Measurements from ENCODE around the gene TFPI2.

Gene TFPI2

DNA sequence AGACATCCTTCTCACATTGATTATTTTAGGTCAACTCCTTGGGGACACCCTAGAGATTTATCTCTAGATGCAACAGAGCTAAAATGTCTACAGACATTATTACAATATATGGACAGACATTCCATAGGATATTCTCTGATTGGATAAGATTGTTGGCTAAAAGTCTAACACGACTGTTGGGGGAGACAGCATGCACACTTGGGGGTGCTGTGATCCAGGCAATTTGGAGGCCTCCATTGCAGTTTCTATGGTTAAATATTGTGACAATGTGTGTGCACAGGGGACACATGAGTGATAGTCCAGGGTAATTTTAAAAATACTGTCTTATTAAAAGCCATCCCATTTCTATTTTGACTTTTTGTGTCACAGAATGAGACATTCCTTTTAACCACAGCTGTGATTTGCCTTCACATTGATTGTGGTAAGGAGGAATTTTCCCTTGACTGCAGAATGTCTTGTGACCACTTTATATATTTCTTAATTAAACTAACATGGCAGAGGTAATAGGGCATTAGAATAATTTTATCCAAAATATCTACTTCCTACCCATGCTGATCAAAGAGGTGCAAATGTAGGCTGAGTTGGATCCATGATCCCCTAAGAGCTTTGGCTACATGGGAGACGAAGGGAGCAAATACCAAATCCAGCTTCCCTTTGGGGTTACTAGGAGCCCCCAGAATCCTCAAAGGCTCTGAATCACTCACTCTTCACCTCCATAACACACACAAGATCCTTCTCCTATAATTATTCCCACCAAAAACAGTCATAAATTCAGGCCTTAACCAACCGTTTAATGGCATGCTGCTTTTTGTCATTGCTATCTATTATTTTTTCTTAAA lies 7.3 kb downstream of the TFPI2 start:
- H3K4me3 ChIP-seq (ENCODE audit: low read length): no peak overlapping the region
- peak; percentile 12 for DNase-seq (ENCODE audit: low read depth)
- TF ChIP-seq, protein P1, sequence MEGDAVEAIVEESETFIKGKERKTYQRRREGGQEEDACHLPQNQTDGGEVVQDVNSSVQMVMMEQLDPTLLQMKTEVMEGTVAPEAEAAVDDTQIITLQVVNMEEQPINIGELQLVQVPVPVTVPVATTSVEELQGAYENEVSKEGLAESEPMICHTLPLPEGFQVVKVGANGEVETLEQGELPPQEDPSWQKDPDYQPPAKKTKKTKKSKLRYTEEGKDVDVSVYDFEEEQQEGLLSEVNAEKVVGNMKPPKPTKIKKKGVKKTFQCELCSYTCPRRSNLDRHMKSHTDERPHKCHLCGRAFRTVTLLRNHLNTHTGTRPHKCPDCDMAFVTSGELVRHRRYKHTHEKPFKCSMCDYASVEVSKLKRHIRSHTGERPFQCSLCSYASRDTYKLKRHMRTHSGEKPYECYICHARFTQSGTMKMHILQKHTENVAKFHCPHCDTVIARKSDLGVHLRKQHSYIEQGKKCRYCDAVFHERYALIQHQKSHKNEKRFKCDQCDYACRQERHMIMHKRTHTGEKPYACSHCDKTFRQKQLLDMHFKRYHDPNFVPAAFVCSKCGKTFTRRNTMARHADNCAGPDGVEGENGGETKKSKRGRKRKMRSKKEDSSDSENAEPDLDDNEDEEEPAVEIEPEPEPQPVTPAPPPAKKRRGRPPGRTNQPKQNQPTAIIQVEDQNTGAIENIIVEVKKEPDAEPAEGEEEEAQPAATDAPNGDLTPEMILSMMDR (conservative IDR thresholded peaks at IDR 0.05; ENCODE audit: low read length): no peak

DNA sequence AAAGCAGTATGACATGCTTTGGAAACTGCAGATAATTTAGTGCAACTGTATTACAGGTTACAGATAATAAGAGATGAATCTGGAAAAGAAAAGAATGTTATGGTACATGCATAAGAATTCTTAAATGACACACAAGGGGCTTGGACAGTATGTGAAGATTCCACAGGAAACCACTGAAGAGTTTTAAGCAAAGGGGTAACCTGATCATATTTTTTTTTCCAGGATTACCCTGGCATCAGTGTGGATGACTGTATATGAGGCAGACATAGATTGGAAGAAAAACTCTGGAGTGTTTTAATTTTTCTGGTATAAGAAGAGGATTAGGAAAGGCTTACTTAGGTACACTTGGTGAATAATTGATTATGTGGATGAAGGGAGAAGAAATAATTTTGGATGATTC lies 8.1 kb downstream of the TFPI2 start:
- H3K4me3 ChIP-seq (ENCODE audit: low read length): no peak overlapping the region
- DNase-seq (ENCODE audit: low read depth): no peak
- TF ChIP-seq, protein P1 (conservative IDR thresholded peaks at IDR 0.05; ENCODE audit: low read length): no peak

GRCh38 chr7:93879356-93879755 lies 11.2 kb downstream of the TFPI2 start:
- H3K4me3 ChIP-seq (ENCODE audit: low read length): no peak overlapping the region
- TF ChIP-seq, protein P1 (conservative IDR thresholded peaks at IDR 0.05; ENCODE audit: low read length): no peak
- DNase-seq (ENCODE audit: low read depth): no peak

DNA sequence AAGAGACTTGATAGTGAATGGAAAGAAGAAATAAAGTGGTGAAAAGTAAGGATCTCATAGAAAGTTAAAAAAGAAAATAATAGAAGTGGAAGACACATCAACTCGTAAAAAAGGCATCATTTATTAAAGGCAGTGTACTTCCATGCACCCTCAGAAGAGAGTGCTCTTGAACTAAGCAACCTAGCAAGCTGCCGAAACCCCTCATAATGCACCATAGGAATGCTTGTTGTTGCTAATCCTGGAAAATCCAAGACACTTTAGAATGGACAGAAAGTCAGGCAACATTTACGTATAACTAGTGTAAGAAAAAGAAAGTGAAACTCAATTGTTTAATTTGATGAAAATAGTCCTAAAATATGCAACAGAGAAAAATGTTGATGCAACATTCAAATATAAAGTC lies 12.8 kb downstream of the TFPI2 start:
- DNase-seq (ENCODE audit: low read depth): no peak
- TF ChIP-seq, protein P1 (conservative IDR thresholded peaks at IDR 0.05; ENCODE audit: low read length): no peak
- no peak overlapping the region for H3K4me3 ChIP-seq (ENCODE audit: low read length)

DNA sequence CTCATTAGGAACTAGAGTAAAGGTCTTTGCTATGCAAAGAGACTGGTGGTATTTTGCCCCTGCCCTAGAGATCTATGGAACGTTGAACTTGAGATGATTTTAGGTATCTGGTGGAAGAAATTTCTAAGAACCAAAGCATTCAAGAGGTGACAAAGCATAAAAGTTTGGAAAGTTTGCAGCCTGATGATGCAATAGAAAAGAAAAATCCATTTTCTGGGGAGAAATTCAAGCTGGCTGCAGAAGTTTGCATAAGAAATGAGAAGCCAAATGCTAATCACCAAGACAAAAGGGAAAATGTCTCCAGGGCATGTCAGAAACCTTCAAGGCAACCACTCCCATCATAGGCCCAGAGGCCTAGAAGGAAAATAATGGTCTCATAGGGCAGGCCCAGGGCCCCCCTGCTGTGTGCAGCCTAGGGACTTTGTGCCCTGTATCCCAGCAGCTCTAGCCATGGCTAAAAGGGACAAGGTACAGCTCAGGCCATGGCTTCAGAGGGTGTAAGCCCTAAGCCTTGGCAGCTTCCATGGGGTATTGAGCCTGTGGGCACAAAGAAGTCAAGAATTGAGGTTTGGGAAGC lies 16.5 kb downstream of the TFPI2 start:
- TF ChIP-seq, protein P1 (conservative IDR thresholded peaks at IDR 0.05; ENCODE audit: low read length): no peak
- DNase-seq (ENCODE audit: low read depth): no peak
- no peak overlapping the region for H3K4me3 ChIP-seq (ENCODE audit: low read length)

DNA sequence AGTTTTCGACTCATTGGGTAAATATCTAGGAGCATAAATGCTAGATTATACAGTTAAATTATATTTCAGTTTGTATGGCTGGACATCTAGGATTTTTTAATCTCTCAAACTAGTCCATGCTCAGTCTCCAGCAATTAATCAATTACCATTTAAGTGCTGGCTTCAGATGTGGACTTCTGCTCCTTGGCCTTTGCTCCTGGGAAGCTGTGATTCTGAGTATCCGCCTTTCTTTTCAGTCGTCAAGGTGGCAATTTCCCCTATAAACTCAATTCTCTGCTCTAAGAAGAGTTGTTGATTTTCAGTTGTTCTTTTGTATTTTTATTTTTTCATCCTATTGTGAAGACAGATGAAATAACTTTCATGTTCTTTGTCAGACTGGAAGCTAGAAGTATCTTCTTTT lies 23.7 kb downstream of the TFPI2 start:
- TF ChIP-seq, protein P1 (conservative IDR thresholded peaks at IDR 0.05; ENCODE audit: low read length): no peak
- no peak overlapping the region for H3K4me3 ChIP-seq (ENCODE audit: low read length)
- DNase-seq (ENCODE audit: low read depth): no peak

DNA sequence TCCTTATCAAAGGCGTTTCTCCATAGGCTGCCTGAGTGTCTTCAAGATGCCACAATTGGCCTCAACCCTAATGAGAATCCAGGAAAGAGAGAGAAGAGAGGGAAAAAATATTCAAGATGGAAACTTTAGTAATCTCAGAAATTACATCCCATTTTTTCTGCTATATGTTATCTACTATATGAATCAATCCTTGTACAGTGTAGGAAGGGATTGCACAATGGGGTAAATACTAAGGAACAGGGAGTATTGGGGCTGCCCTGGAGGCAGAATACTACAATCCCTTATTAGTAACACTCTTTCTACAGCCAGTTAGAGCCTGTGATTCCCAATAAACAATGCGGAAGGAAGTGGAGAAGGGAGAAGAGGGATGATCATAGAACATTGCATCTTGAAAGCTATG lies 27.9 kb downstream of the TFPI2 start:
- TF ChIP-seq, protein P1 (conservative IDR thresholded peaks at IDR 0.05; ENCODE audit: low read length): no peak
- no peak overlapping the region for H3K4me3 ChIP-seq (ENCODE audit: low read length)
- DNase-seq (ENCODE audit: low read depth): no peak

Measured in AG10803 (cell line).